Mammary epithelial cell (primary cell): Measurements from ENCODE around the gene F8A3.
"Not testable (repeated sequence)": the region's sequence is repeated elsewhere in the genome, so short reads cannot be mapped to it uniquely, and the experiment has no call there.

Experiments used
- CTCF ChIP-seq, 2 donors: IDR thresholded peaks in 1 of 2; conservative IDR thresholded peaks in 1 of 2; 2 replicates each; pipeline ENCODE4 v1.5.1; 2011 to 2012; ENCODE audit warnings: inconsistent platforms in 2 of 2, low read length in 2 of 2, mild to moderate bottlenecking in 2 of 2, control low read depth in 1 of 2, low read depth in 1 of 2; ENCODE audit not compliant: insufficient read depth in 1 of 2; ENCODE audit errors: extremely low read depth in 1 of 2
- EZH2 ChIP-seq: IDR thresholded peaks from 2 replicates; pipeline ENCODE4 v1.6.1; 2012; ENCODE audit warnings: low read length, inconsistent platforms, borderline replicate concordance

DNA sequence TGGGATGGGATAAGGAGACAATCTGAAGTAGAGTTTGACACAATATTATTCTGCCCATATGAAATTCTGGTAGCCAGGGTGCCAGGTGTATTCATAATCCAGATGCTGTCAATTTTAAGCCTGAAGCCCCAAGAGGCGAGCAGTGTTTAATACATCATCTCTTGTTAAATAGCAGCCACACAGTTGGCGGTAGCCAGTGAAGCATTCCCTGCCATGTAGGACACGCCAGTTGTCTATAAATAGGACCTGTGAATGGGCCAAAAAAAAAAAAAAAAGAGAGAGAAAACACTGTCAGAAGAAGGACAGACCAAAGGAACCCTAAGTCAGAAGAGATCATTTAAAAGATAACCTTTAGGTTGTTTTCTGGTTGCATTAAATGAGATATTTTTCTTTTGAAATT is 33.0 kb upstream of the F8A3 start:
- not testable (repeated sequence) for TF ChIP-seq EZH2; CTCF (conservative IDR thresholded peaks at IDR 0.05 in 1 of 2, IDR thresholded peaks at IDR 0.05 in 1 of 2; ENCODE audit: extremely low read depth in 1 of 2, insufficient read depth in 1 of 2, low read depth in 1 of 2, low read length in 2 of 2)
